IMR-90 (cell line): ENCODE measurements around the gene DISC1.

ENCODE experiments used
- CEBPB ChIP-seq: IDR thresholded peaks from 2 replicates; pipeline ENCODE4 v1.6.1; 2012; ENCODE audit warnings: low read depth, low read length, improper control_type of control experiment
- CHD1 ChIP-seq: IDR thresholded peaks from 2 replicates; pipeline ENCODE4 v1.6.1; 2012; ENCODE audit warnings: low read depth, low read length, improper control_type of control experiment
- CTCF ChIP-seq: conservative IDR thresholded peaks from 2 replicates; pipeline ENCODE4 v1.5.1; 2012; ENCODE audit warnings: mild to moderate bottlenecking, low read depth, low read length, improper control_type of control experiment
- FOS ChIP-seq: fragments of 150-350 bp; IDR thresholded peaks from 2 replicates; pipeline ENCODE4 v1.6.1; 2016; ENCODE audit warnings: low read depth, low read length
- MAFK ChIP-seq: IDR thresholded peaks from 2 replicates; pipeline ENCODE4 v1.6.1; 2012; ENCODE audit warnings: low read depth, low read length, improper control_type of control experiment
- MAZ ChIP-seq: IDR thresholded peaks from 2 replicates; pipeline ENCODE4 v1.6.1; 2012; ENCODE audit warnings: low read depth, mild to moderate bottlenecking, low read length, improper control_type of control experiment, moderate library complexity, borderline replicate concordance
- MXI1 ChIP-seq: IDR thresholded peaks from 2 replicates; pipeline ENCODE4 v1.6.1; 2012; ENCODE audit warnings: low read depth, mild to moderate bottlenecking, low read length, moderate library complexity, borderline replicate concordance
- POLR2A ChIP-seq: IDR thresholded peaks from 2 replicates; pipeline ENCODE4 v1.6.1; 2012; ENCODE audit warnings: mild to moderate bottlenecking, low read depth, low read length
- RAD21 ChIP-seq: IDR thresholded peaks from 2 replicates; pipeline ENCODE4 v1.6.1; 2012; ENCODE audit warnings: low read length, improper control_type of control experiment
- SMC3 ChIP-seq: fragments of 150-350 bp; IDR thresholded peaks from 2 replicates; pipeline ENCODE4 v1.6.1; 2016; ENCODE audit warnings: low read depth, mild to moderate bottlenecking, antibody characterized with exemption, low read length, moderate library complexity
- USF2 ChIP-seq: fragments of 150-350 bp; IDR thresholded peaks from 2 replicates; pipeline ENCODE4 v1.6.1; 2017; ENCODE audit warnings: mild to moderate bottlenecking, antibody characterized with exemption, low read length, low read depth

GRCh38 chr1:231626951-231627614 lies 493 bp downstream of the DISC1 start:
- TF ChIP-seq POLR2A (no peak), CTCF (no peak), FOS (no peak), SMC3 (no peak), MAFK (no peak), CEBPB (no peak), MXI1 (no peak), RAD21 (no peak), USF2 (no peak), CHD1 (no peak), MAZ (no peak)
